Adrenal gland (tissue), 12 donors: Measurements from ENCODE around the gene NSL1. TPM values are rescaled to one million over a fixed set of nuclear protein-coding genes. Genes with fewer than 3 reads are reported as not detected.
"Not testable (repeated sequence)": the region's sequence is repeated elsewhere in the genome, so short reads cannot be mapped to it uniquely, and the experiment has no call there.

ENCODE experiments used
- DNase-seq, 7 donors: peaks; one replicate each; pipeline ENCODE4 v3.0.0-alpha.2; 2019 to 2020
- H3K27ac ChIP-seq, 5 donors: fragments of 200-600 bp; sonication (generic) in 4 of 5; 1 replicate in 3 of 5; 2 replicates in 2 of 5; pipeline versions ENCODE4 v1.5.1 to v1.8.0; 2016 to 2020; ENCODE audit warnings: mild to moderate bottlenecking in 1 of 5
- H3K27me3 ChIP-seq: fragments of 200-600 bp; 2 replicates; pipeline ENCODE4 v1.8.0; 2021
- H3K36me3 ChIP-seq, 2 donors: fragments of 200-600 bp; replicated peaks in 1 of 2; 1 replicate in 1 of 2; 2 replicates in 1 of 2; pipeline versions ENCODE4 v1.5.1 to v1.8.0; 2018 to 2022
- H3K4me1 ChIP-seq, 2 donors: fragments of 200-600 bp; replicated peaks in 1 of 2; 1 replicate in 1 of 2; 2 replicates in 1 of 2; pipeline versions ENCODE4 v1.5.1 to v1.8.0; 2018 to 2021
- H3K4me3 ChIP-seq, 4 donors: fragments of 200-600 bp; sonication (generic) in 3 of 4; one replicate each; pipeline ENCODE4 v1.5.1; 2016 to 2018
- H3K9me3 ChIP-seq, 3 donors: fragments of 200-600 bp; sonication (generic) in 1 of 3; replicated peaks in 1 of 3; 1 replicate in 2 of 3; 2 replicates in 1 of 3; pipeline versions ENCODE4 v1.5.1 to v1.8.0; 2016 to 2021
- CTCF ChIP-seq, 6 experiments: fragments of 450-650 bp in 4 of 6; fragments of 200-600 bp in 2 of 6; sonication (generic) in 1 of 6; IDR thresholded peaks; 1 replicate in 5 of 6; 2 replicates in 1 of 6; pipeline versions ENCODE4 v1.5.1 to v1.8.0; 2016 to 2021; ENCODE audit warnings: antibody characterized with exemption in 6 of 6, mild to moderate bottlenecking in 2 of 6, moderate library complexity in 1 of 6
- POLR2A ChIP-seq, 2 donors: fragments of 450-650 bp; IDR thresholded peaks; one replicate each; pipeline ENCODE4 v1.6.1; 2017; ENCODE audit warnings: antibody characterized with exemption in 2 of 2, mild to moderate bottlenecking in 2 of 2, moderate library complexity in 1 of 2
- WGBS, 4 donors: extraction: QIAGEN DNeasy Blood & Tissue Kit in 2 of 4; methylation state at CpG; one replicate each; pipeline versions ENCODE4 v1.1.5 to v1.1.7; 2013 to 2017; 5-methylcytosine and 5-hydroxymethylcytosine counted together
- intact Hi-C, 2 donors: fragments of 100-400 bp; cut with DNase I; formaldehyde crosslinking; loops; one replicate each; pipeline versions ENCODE4 v1.14.1 to v1.15.0; 2022 to 2023
- polyA plus RNA-seq, 3 donors: library from polyadenylated mRNA; stranded (reverse); fragments of 200-250 nt in 2 of 3; fragments of 350-450 nt in 1 of 3; fragmentation: Illumina TruSeq in 1 of 3; extraction: RNeasy Lipid Tissue Mini Kit (QIAGEN cat#74804) in 1 of 3; gene quantifications; one replicate each; pipeline ENCODE4 v1.2.3, GENCODE V29; 2013 to 2014
- total RNA-seq, 9 donors: library from RNA; depleted of rRNA in 4 of 9; stranded (reverse); fragments of >200 nt in 4 of 9; fragments of 120-200 nt in 1 of 9; fragmentation: NEBNext Ultra II Directional in 1 of 9; extraction: Animal tissue kit (Norgen Biotek cat#: 25700) in 1 of 9; gene quantifications; one replicate each; pipeline versions ENCODE4 v1.1.0 to v1.2.4, GENCODE V29; 2013 to 2023
- donor health status: healthy with polysubstance abuse.
- donor health status: Bipolar disorder and iron deficiency.
- donor health status: DM: yes; HTN: yes; CAD: no.
- donor health status: DM: no; HTN: no; CAD: no.
- donor health status: DM: no; HTN: no; CAD: no.
- donor health status: DM: yes; HTN: yes; CAD: no.

The NSL1 gene
- total and polyA plus RNA-seq, 12 donors, result 10.6 to 90.9 (median 29.8) TPM

DNA sequence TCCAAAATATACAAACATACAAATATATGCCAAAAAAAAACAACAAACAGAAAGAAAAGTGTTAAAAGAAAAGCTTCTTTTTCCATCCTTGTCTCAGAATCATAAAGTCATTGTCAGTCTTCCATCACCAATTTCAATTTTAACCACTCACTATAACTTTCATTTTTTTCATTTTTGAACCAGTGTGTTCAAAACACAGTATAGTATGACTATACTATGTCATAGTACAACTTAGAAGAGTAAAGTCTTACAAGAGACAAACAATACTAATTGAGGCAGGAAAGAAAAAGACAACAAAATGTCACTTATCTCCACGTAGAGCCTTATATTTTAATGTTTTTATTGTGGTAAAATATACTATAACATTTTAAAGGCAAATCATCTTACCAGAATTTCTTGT, 7.6 kb downstream of the NSL1 start:
- TF ChIP-seq CTCF (IDR thresholded peaks at IDR 0.05), result no peak
- TF ChIP-seq POLR2A (IDR thresholded peaks at IDR 0.05), result no peak
- intact Hi-C loops, result loop anchor here (2.0 to 10.0 kb wide), 3 partner anchors 119 to 309 kb away; no protein-coding TSS in a partner anchor
- Histone ChIP-seq H3K4me3 (no peak overlapping the region), H3K27me3 (no peaks in the 10 kb centered on the region), H3K36me3 (peaks cover 0 to 32% of the 10 kb centered on the region in 2 donors), H3K9me3 (no peaks in the 10 kb centered on the region), H3K27ac (no peak overlapping the region), H3K4me1 (peaks cover 1 to 3% of the 10 kb centered on the region in 2 donors)
- no peak for DNase-seq
- whole genome bisulfite sequencing, 4 donors, result 82 to 93% (median 88%) methylated on average over 1 of the region's 1 CpG

DNA sequence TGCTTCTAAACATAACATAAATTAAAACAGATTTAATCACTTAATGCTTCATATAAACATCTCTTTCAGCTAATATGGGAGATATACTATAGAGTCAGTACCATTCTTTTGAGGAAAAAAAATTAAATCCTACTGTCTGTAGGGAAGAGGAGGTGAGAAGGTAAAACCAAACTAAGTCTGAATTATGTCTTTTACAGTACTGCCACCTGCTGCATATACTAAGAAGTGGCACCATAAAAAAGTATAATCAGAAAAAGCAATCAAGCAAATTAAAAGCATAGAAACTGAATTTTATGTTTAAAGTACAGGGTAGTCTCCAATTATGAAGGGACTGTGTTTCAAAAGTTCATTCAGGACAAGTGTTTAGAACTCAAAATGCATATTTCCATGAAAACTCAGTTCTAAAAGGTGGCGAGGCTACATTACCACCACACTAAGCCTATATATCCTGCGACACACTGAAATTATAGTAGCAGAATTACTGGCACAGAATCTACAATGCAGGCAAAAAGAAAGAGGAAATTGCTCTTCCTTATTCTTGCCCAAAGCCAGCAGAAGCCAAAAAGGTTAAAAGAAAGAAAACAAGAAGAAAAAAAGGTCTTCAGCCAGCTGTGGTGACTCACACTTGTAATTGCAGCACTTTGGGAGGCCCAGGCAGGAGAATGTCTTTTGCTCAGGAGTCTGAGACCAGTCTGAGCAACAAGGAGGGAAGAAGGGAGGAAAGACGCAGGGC, 9.0 kb downstream of the NSL1 start:
- TF ChIP-seq CTCF (IDR thresholded peaks at IDR 0.05) (peak; percentile 48 to 78 (median 68)), POLR2A (IDR thresholded peaks at IDR 0.05) (no peak)
- Histone ChIP-seq H3K4me3 (no peak overlapping the region), H3K27ac (no peak overlapping the region), H3K9me3 (no peaks in the 10 kb centered on the region), H3K27me3 (no peaks in the 10 kb centered on the region), H3K36me3 (peaks cover 0 to 32% of the 10 kb centered on the region in 2 donors), H3K4me1 (peaks cover 0 to 3% of the 10 kb centered on the region in 2 donors)
- intact Hi-C loops, result loop anchor here (10.0 kb wide), 2 partner anchors 118 to 308 kb away; no protein-coding TSS in a partner anchor
- 83 to 93% (median 84%) methylated on average over 3 of the region's 3 CpGs for WGBS, 4 donors
- peak in 1 of 7 donors; percentile 25 for DNase-seq

GRCh38 chr1:212781225-212781624, 10.4 kb downstream of the NSL1 start:
- Histone ChIP-seq H3K4me3 (no peak overlapping the region), H3K36me3 (peaks cover 0 to 27% of the 10 kb centered on the region in 2 donors), H3K9me3 (no peaks in the 10 kb centered on the region), H3K27me3 (no peaks in the 10 kb centered on the region), H3K4me1 (peaks cover 0 to 3% of the 10 kb centered on the region in 2 donors), H3K27ac (no peak overlapping the region)
- intact Hi-C loops, result loop anchor here (10.0 kb wide), 2 partner anchors 116 to 306 kb away; no protein-coding TSS in a partner anchor
- DNase-seq, result no peak
- WGBS, 4 donors, result 84 to 98% (median 89%) methylated on average over 2 of the region's 2 CpGs
- no peak for TF ChIP-seq CTCF (IDR thresholded peaks at IDR 0.05)
- TF ChIP-seq POLR2A (IDR thresholded peaks at IDR 0.05), result no peak

GRCh38 chr1:212780759-212781158, 10.8 kb downstream of the NSL1 start:
- Histone ChIP-seq H3K27me3 (no peaks in the 10 kb centered on the region), H3K27ac (no peak overlapping the region), H3K4me1 (peaks cover 0 to 3% of the 10 kb centered on the region in 2 donors), H3K4me3 (no peak overlapping the region), H3K36me3 (peaks cover 0 to 26% of the 10 kb centered on the region in 2 donors), H3K9me3 (no peaks in the 10 kb centered on the region)
- 72 to 90% (median 83%) methylated on average over 3 of the region's 3 CpGs for WGBS, 4 donors
- no peak for TF ChIP-seq POLR2A (IDR thresholded peaks at IDR 0.05)
- TF ChIP-seq CTCF (IDR thresholded peaks at IDR 0.05), result no peak
- intact Hi-C loops, result loop anchor here (10.0 kb wide), 2 partner anchors 116 to 306 kb away; no protein-coding TSS in a partner anchor
- DNase-seq, result no peak

GRCh38 chr1:212779086-212779485, 12.5 kb downstream of the NSL1 start:
- 97% methylated on average over 24 to 28 of the region's 32 CpGs; no CpG with 5 or more reads in 2 of the 4 donors for WGBS, 4 donors
- H3K27me3 ChIP-seq, H3K4me1 ChIP-seq, H3K9me3 ChIP-seq, DNase-seq, intact Hi-C loops, H3K4me3 ChIP-seq, H3K27ac ChIP-seq: not testable (repeated sequence)
- H3K36me3 ChIP-seq, result peaks cover 0 to 17% of the 10 kb centered on the region in 2 donors
